Loucy (cell line): Measurements from ENCODE around the gene FBN1.

Source experiments
- H2AFZ ChIP-seq: fragments of 200-600 bp; sonication (generic); 2 replicates; pipeline ENCODE4 v1.6.0; 2016; ENCODE audit warnings: antibody characterized with exemption, mild to moderate bottlenecking, low read length, moderate library complexity
- H3F3A ChIP-seq: fragments of 200-600 bp; 2 replicates; pipeline ENCODE4 v1.6.0; 2016; ENCODE audit warnings: antibody characterized with exemption, low read depth, mild to moderate bottlenecking
- H3K27me3 ChIP-seq: fragments of 200-600 bp; sonication (generic); 2 replicates; pipeline ENCODE4 v1.6.1; 2014; ENCODE audit warnings: low read length, mild to moderate bottlenecking; ENCODE audit not compliant: insufficient read depth, poor library complexity, severe bottlenecking
- H3K36me3 ChIP-seq: fragments of 200-600 bp; sonication (generic); 2 replicates; pipeline ENCODE4 v1.6.1; 2016; ENCODE audit warnings: low read length; ENCODE audit not compliant: insufficient read depth
- H3K4me1 ChIP-seq: fragments of 200-600 bp; sonication (generic); 2 replicates; pipeline ENCODE4 v1.5.1; 2014; ENCODE audit warnings: low read length, mild to moderate bottlenecking; ENCODE audit not compliant: insufficient read depth, poor library complexity, severe bottlenecking
- H3K4me2 ChIP-seq: fragments of 200-600 bp; sonication (generic); 2 replicates; pipeline ENCODE4 v1.6.0; 2014; ENCODE audit warnings: antibody characterized with exemption, low read length, low read depth, mild to moderate bottlenecking; ENCODE audit not compliant: poor library complexity, severe bottlenecking
- H3K4me3 ChIP-seq: fragments of 200-600 bp; sonication (generic); 2 replicates; pipeline ENCODE4 v1.5.1; 2014; ENCODE audit warnings: low read length, mild to moderate bottlenecking, mixed read lengths; ENCODE audit not compliant: poor library complexity, severe bottlenecking
- H3K79me2 ChIP-seq: fragments of 200-600 bp; sonication (generic); 2 replicates; pipeline ENCODE4 v1.6.1; 2014; ENCODE audit warnings: low read length; ENCODE audit not compliant: insufficient read depth
- H3K9ac ChIP-seq: fragments of 200-600 bp; sonication (generic); 2 replicates; pipeline ENCODE4 v1.6.0; 2014; ENCODE audit warnings: mild to moderate bottlenecking, low read depth, low read length, moderate library complexity; ENCODE audit not compliant: poor library complexity, severe bottlenecking
- H3K9me2 ChIP-seq: fragments of 200-600 bp; sonication (generic); replicated peaks from 2 replicates; pipeline ENCODE4 v1.6.1; 2016; ENCODE audit warnings: low read depth, low read length, mixed read lengths
- H3K9me3 ChIP-seq: fragments of 200-600 bp; sonication (generic); 2 replicates; pipeline ENCODE4 v1.6.1; 2014; ENCODE audit warnings: mild to moderate bottlenecking, antibody characterized with exemption, low read length, low read depth; ENCODE audit not compliant: insufficient read depth
- H4K20me1 ChIP-seq: fragments of 200-600 bp; sonication (generic); 2 replicates; pipeline ENCODE4 v1.6.0; 2014; ENCODE audit warnings: antibody characterized with exemption, low read length, mild to moderate bottlenecking; ENCODE audit not compliant: insufficient read depth, poor library complexity, severe bottlenecking
- EZH2phosphoT487 ChIP-seq: fragments of 200-600 bp; IDR thresholded peaks from 2 replicates; pipeline ENCODE4 v1.6.1; 2018; ENCODE audit warnings: antibody characterized with exemption, mild to moderate bottlenecking, moderate library complexity, borderline replicate concordance
- TF ChIP-seq, protein P1 (sequence below): fragments of 200-600 bp; sonication (generic); conservative IDR thresholded peaks from 2 replicates; pipeline ENCODE4 v1.5.1; 2014; ENCODE audit warnings: mild to moderate bottlenecking, antibody characterized with exemption, low read length

FBN1 gene

DNA sequence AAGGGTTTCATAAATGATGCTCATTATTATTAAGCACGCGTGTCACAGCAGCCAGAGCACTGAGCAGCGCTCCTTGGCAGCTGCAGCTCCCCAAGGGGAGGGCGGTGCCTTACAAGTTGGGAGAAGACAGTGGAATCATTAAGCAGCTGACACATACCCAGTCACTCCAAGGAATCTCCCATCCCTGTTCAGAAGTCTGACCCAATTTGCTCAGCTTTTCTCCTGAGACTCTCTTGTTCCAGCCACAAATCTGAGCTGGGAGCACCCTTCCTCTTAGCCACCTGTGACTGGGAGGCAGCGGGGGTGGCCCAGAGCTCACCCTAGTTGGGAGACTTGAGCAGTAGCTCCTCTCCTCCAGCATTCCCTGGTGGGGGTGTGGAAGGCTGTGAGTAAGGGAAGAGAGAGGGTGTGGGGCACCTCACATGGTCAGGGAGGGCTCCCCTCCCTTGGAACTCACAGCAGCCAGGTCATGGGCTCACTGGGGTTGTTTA is 249.9 kb downstream of the FBN1 start:
- no peaks in the 10 kb centered on the region for H3K36me3 ChIP-seq
- no peaks in the 10 kb centered on the region for H3K9me2 ChIP-seq
- no peaks in the 10 kb centered on the region for H4K20me1 ChIP-seq
- no peaks in the 10 kb centered on the region for H3F3A ChIP-seq
- TF ChIP-seq, protein P1, sequence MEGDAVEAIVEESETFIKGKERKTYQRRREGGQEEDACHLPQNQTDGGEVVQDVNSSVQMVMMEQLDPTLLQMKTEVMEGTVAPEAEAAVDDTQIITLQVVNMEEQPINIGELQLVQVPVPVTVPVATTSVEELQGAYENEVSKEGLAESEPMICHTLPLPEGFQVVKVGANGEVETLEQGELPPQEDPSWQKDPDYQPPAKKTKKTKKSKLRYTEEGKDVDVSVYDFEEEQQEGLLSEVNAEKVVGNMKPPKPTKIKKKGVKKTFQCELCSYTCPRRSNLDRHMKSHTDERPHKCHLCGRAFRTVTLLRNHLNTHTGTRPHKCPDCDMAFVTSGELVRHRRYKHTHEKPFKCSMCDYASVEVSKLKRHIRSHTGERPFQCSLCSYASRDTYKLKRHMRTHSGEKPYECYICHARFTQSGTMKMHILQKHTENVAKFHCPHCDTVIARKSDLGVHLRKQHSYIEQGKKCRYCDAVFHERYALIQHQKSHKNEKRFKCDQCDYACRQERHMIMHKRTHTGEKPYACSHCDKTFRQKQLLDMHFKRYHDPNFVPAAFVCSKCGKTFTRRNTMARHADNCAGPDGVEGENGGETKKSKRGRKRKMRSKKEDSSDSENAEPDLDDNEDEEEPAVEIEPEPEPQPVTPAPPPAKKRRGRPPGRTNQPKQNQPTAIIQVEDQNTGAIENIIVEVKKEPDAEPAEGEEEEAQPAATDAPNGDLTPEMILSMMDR, result no peak
- TF ChIP-seq EZH2phosphoT487, result no peak
- H3K4me2 ChIP-seq, result no peak overlapping the region
- H3K9ac ChIP-seq, result no peak overlapping the region
- no peaks in the 10 kb centered on the region for H3K4me1 ChIP-seq
- no peaks in the 10 kb centered on the region for H3K79me2 ChIP-seq
- no peaks in the 10 kb centered on the region for H3K27me3 ChIP-seq
- no peak overlapping the region for H3K4me3 ChIP-seq
- no peaks in the 10 kb centered on the region for H3K9me3 ChIP-seq
- H2AFZ ChIP-seq, result no peak overlapping the region

DNA sequence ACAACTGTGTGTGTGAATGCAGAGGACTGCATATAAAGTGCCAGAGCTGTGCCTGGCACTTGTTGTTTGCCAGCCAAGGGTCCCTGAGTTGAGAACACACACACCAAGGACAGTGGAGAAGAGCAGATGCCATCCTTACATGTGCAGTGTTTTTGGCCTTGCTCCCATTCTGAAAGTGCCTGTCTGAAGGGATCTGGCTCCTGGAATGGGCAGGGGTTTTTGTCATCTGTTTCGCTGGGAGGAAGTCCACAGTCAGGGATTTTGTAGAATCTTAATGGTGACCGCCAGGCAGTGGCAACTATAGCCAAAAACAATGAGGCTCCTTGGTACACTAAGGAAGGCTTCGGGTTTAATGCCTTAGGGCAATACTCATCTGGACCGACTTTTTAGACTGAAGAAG is 250.5 kb downstream of the FBN1 start:
- H3K4me3 ChIP-seq, result no peak overlapping the region
- no peaks in the 10 kb centered on the region for H3K27me3 ChIP-seq
- H3K9ac ChIP-seq, result no peak overlapping the region
- no peak for TF ChIP-seq EZH2phosphoT487
- TF ChIP-seq, protein P1, result no peak
- H3K4me1 ChIP-seq, result no peaks in the 10 kb centered on the region
- no peaks in the 10 kb centered on the region for H3F3A ChIP-seq
- H4K20me1 ChIP-seq, result no peaks in the 10 kb centered on the region
- H3K79me2 ChIP-seq, result no peaks in the 10 kb centered on the region
- H3K36me3 ChIP-seq, result no peaks in the 10 kb centered on the region
- no peak overlapping the region for H3K4me2 ChIP-seq
- H2AFZ ChIP-seq, result no peak overlapping the region
- no peaks in the 10 kb centered on the region for H3K9me2 ChIP-seq
- H3K9me3 ChIP-seq, result no peaks in the 10 kb centered on the region

DNA sequence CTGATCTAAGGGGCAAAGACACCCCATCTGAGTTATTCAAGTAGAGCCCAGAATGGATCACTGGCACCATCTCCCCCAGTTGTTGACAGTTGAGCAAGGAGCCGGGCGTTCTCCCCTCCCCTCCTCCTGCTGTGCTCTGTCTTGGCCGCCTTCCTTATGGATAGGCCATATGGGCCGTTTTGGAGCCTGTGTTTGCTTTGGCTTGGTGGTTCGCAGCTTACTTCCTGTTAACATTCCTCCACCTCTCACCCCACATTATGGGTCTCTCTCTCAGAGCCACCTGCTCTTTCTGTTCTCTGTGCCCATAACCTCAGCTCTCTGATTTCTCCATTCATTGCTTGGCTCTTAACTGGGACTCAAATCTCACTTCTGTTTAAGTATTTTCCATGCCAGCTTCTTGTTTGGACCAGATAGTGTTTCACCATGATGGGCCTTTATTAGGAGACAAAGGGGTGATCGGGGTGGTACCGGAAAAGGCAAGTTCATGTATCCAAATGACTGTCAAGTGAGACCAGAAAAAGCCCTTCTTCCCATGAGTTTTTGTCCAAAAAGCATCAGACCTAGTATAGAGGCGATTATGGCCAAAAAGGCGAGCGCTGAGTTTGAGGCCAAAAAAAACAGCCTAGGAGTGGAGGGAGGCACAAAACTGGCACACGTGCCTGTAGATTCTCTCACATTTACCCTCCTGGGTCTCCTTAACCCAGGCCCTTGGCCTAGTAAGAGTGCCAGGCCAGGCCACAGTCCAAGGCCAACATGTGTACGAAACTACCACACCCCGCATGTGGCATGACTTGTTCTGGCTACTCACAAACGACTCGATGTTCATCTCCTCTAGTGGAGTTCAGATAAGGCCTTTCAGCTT is 251.6 kb downstream of the FBN1 start:
- no peaks in the 10 kb centered on the region for H3K27me3 ChIP-seq
- H4K20me1 ChIP-seq, result no peaks in the 10 kb centered on the region
- no peaks in the 10 kb centered on the region for H3K36me3 ChIP-seq
- H3K4me2 ChIP-seq, result no peak overlapping the region
- H3K4me3 ChIP-seq, result no peak overlapping the region
- no peak overlapping the region for H3K9ac ChIP-seq
- no peaks in the 10 kb centered on the region for H3K9me2 ChIP-seq
- no peak for TF ChIP-seq EZH2phosphoT487
- TF ChIP-seq, protein P1, result no peak
- no peaks in the 10 kb centered on the region for H3K9me3 ChIP-seq
- no peaks in the 10 kb centered on the region for H3K79me2 ChIP-seq
- no peaks in the 10 kb centered on the region for H3F3A ChIP-seq
- no peak overlapping the region for H2AFZ ChIP-seq
- H3K4me1 ChIP-seq, result no peaks in the 10 kb centered on the region
